Retinal pigment epithelial cell (primary cell): Measurements from ENCODE around the gene SMAD7.
"Not testable (repeated sequence)": the region's sequence is repeated elsewhere in the genome, so short reads cannot be mapped to it uniquely, and the experiment has no call there.

Source experiments
- DNase-seq: peaks from one replicate; pipeline ENCODE4 v3.0.0-alpha.2; 2010; ENCODE audit warnings: low read depth
- H3K4me3 ChIP-seq: 2 replicates; pipeline ENCODE4 v1.5.1; 2011; ENCODE audit warnings: mild to moderate bottlenecking, low read length, control low read depth, moderate library complexity
- CTCF ChIP-seq: conservative IDR thresholded peaks from 2 replicates; pipeline ENCODE4 v1.5.1; 2011; ENCODE audit warnings: low read depth, low read length, control low read depth, inconsistent platforms

SMAD7 gene

GRCh38 chr18:48874233-48874632, 76.5 kb downstream of the SMAD7 start:
- H3K4me3 ChIP-seq, result no peak overlapping the region
- TF ChIP-seq CTCF, result no peak
- DNase-seq, result no peak

- H3K4me3 ChIP-seq, result no peak overlapping the region
- TF ChIP-seq CTCF, result no peak
- DNase-seq, result no peak
These were observed 78.3 kb downstream of the SMAD7 start for GRCh38 chr18:48872234-48873145.

- no peak for DNase-seq
- no peak overlapping the region for H3K4me3 ChIP-seq
- no peak for TF ChIP-seq CTCF
These were observed 79.2 kb downstream of the SMAD7 start for GRCh38 chr18:48871391-48872166.

- H3K4me3 ChIP-seq, DNase-seq: not testable (repeated sequence)
These were observed 79.8 kb downstream of the SMAD7 start for GRCh38 chr18:48870926-48871325.
